OCI-LY7 (cell line): ENCODE results near the gene DAP. TPM values are rescaled to one million over a fixed set of nuclear protein-coding genes. Genes with fewer than 3 reads are reported as not detected.

Experiments
- BruUV-seq: library from RNA; stranded (reverse); fragments of 400-500 nt; replicated peaks from 2 replicates; lab custom pipeline; 2021; lab: Mats Ljungman, UMichigan
- CTCF ChIA-PET: fragments of 300-600 bp; sonication (Branson Sonifier 250); formaldehyde crosslinking; loops from one replicate; lab custom pipeline; 2022; ENCODE audit warnings: antibody characterized with exemption; ENCODE audit not compliant: unreplicated experiment; lab: Charles Lee
- POLR2A ChIA-PET: fragments of 300-600 bp; sonication (Branson Sonifier 250); formaldehyde crosslinking; loops from one replicate; lab custom pipeline; 2022; ENCODE audit warnings: antibody characterized with exemption; lab: Charles Lee
- DNase-seq: peaks from one replicate; pipeline ENCODE4 v3.0.0-alpha.2; 2015; ENCODE audit warnings: low spot score
- H2AFZ ChIP-seq: fragments of 200-600 bp; sonication (generic), shearing (Covaris generic); 2 replicates; pipeline ENCODE4 v1.6.1; 2014; ENCODE audit warnings: mild to moderate bottlenecking, antibody characterized with exemption, low read length, moderate library complexity
- H3K27ac ChIP-seq: fragments of 200-600 bp; sonication (generic); 2 replicates; pipeline ENCODE4 v1.5.1; 2014; ENCODE audit warnings: mixed run types, low read depth, mild to moderate bottlenecking, moderate library complexity, low read length, inconsistent platforms; ENCODE audit not compliant: poor library complexity, severe bottlenecking
- H3K36me3 ChIP-seq: fragments of 200-600 bp; sonication (generic); 2 replicates; pipeline ENCODE4 v1.6.1; 2014; ENCODE audit warnings: mild to moderate bottlenecking, antibody characterized with exemption, low read length, moderate library complexity, mixed read lengths; ENCODE audit not compliant: insufficient read depth
- H3K4me1 ChIP-seq: fragments of 200-600 bp; sonication (generic); 2 replicates; pipeline ENCODE4 v1.5.1; 2014; ENCODE audit warnings: mild to moderate bottlenecking, low read length; ENCODE audit not compliant: insufficient read depth, poor library complexity, severe bottlenecking
- H3K4me2 ChIP-seq: fragments of 200-600 bp; sonication (generic); 2 replicates; pipeline ENCODE4 v1.6.1; 2014; ENCODE audit warnings: mild to moderate bottlenecking, low read length
- H3K4me3 ChIP-seq: fragments of 200-600 bp; sonication (generic); 2 replicates; pipeline ENCODE4 v1.5.1; 2014; ENCODE audit warnings: mild to moderate bottlenecking, low read depth, low read length; ENCODE audit not compliant: poor library complexity, severe bottlenecking
- H3K79me2 ChIP-seq: fragments of 200-600 bp; sonication (generic); 2 replicates; pipeline ENCODE4 v1.6.1; 2016; ENCODE audit warnings: low read depth, mild to moderate bottlenecking, low read length, moderate library complexity, mixed read lengths; ENCODE audit not compliant: insufficient read depth
- H3K9me2 ChIP-seq: fragments of 200-600 bp; sonication (generic); 2 replicates; pipeline ENCODE4 v1.6.1; 2016; ENCODE audit warnings: mild to moderate bottlenecking, low read length, mixed read lengths; ENCODE audit not compliant: insufficient read depth
- H3K9me3 ChIP-seq: fragments of 200-600 bp; sonication (generic); 2 replicates; pipeline ENCODE4 v1.6.1; 2014; ENCODE audit warnings: mild to moderate bottlenecking, mixed run types, low read length, mixed read lengths
- H4K20me1 ChIP-seq: fragments of 200-600 bp; sonication (generic); 2 replicates; pipeline ENCODE4 v1.6.1; 2014; ENCODE audit warnings: mild to moderate bottlenecking, antibody characterized with exemption, low read length, moderate library complexity, mixed read lengths; ENCODE audit not compliant: insufficient read depth
- EZH2phosphoT487 ChIP-seq: fragments of 200-600 bp; sonication (generic); IDR thresholded peaks from 2 replicates; pipeline ENCODE4 v1.6.1; 2018; ENCODE audit warnings: low read depth, borderline replicate concordance, mild to moderate bottlenecking, mixed run types, antibody characterized with exemption, low read length, moderate library complexity, mixed read lengths
- intact Hi-C: fragments of 100-400 bp; cut with micrococcal nuclease; formaldehyde crosslinking; loops from one replicate; pipeline ENCODE4 v1.10.0; 2022; ENCODE audit not compliant: unreplicated experiment
- total RNA-seq, 2 experiments: library from RNA; depleted of rRNA in 1 of 2; stranded (reverse); fragments of >200 nt in 1 of 2; shearing (Covaris generic) in 1 of 2; gene quantifications; 2 replicates each; pipeline ENCODE4 v1.2.3, GENCODE V29; 2014 to 2022
- TF ChIP-seq, protein P1 (sequence below): fragments of 200-600 bp; sonication (generic); conservative IDR thresholded peaks from 2 replicates; pipeline ENCODE4 v1.5.1; 2014; ENCODE audit warnings: mild to moderate bottlenecking, antibody characterized with exemption, low read length, moderate library complexity, mixed read lengths

Gene DAP
- total RNA-seq, 2 experiments from 2014 or later = 21.5 to 96.1 TPM

DNA sequence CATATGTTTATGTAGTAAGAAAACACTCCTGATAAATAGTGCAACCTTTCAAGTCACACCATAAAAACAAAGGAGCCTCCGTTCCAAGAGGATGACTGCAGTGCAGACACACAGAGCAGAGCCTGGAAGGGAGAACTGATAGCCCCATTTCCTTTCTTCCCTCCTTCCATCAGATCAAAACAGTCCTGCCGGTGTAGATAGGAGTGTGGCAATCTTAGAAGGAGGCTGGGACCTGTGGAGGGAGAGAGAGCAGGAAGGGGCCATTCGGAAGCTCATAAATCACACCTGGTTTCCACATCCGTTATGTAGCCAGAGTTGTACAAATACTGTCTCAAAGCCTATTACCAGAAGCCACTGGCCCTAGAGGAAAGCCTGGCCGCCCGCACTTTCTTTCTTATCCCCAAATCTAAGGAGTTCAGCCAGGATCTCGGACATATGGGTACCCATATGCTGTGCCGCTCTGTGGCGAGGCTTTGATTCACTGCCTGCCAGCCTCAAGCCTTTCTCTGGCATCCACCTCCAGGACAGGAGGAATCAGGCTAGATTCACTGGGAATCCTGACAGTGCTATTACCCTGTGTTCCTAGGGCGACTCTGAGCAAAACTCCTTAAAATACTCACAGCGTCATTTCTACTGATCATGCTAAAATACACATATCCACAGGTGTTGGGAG is 26.9 kb downstream of the DAP start:
- DNase-seq = no peak
- intact Hi-C loops = no loop called here
- BruUV-seq = no TSS peak
- Histone ChIP-seq H2AFZ (no peak overlapping the region), H3K9me3 (no peaks in the 10 kb centered on the region), H3K27ac (no peak overlapping the region), H3K79me2 (no peaks in the 10 kb centered on the region), H3K36me3 (peaks cover 53% of the 10 kb centered on the region), H4K20me1 (no peaks in the 10 kb centered on the region), H3K9me2 (no peaks in the 10 kb centered on the region), H3K4me1 (peaks cover 18% of the 10 kb centered on the region), H3K4me2 (no peak overlapping the region), H3K4me3 (no peak overlapping the region)
- POLR2A ChIA-PET = interaction anchor here (0.9 to 1.0 kb wide), 2 partner anchors 11 to 90 kb away, joined by 3 to 4 read pairs; no protein-coding TSS in a partner anchor
- TF ChIP-seq EZH2phosphoT487 = no peak
- TF ChIP-seq, protein P1, sequence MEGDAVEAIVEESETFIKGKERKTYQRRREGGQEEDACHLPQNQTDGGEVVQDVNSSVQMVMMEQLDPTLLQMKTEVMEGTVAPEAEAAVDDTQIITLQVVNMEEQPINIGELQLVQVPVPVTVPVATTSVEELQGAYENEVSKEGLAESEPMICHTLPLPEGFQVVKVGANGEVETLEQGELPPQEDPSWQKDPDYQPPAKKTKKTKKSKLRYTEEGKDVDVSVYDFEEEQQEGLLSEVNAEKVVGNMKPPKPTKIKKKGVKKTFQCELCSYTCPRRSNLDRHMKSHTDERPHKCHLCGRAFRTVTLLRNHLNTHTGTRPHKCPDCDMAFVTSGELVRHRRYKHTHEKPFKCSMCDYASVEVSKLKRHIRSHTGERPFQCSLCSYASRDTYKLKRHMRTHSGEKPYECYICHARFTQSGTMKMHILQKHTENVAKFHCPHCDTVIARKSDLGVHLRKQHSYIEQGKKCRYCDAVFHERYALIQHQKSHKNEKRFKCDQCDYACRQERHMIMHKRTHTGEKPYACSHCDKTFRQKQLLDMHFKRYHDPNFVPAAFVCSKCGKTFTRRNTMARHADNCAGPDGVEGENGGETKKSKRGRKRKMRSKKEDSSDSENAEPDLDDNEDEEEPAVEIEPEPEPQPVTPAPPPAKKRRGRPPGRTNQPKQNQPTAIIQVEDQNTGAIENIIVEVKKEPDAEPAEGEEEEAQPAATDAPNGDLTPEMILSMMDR = no peak
- CTCF ChIA-PET = no interaction called here

DNA sequence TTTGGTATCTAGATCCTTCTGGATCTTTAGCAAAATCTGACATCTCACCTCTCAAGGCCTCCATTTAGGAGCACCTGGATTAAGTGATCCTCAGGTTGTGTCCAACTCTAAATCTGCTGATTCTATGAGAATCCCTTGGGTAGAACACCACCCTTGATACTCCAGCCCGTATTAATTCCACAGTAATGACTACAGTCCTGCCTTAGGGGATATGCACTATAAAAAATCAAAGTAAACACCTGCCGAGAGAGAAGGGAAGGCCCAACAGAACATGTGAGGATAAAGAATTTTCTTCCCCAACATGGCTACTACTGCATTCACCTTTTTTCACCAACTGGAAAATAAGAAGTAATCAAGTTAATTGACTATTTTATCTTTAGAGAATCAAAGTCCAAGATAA is 27.6 kb downstream of the DAP start:
- Histone ChIP-seq H3K36me3 (peaks cover 48% of the 10 kb centered on the region), H3K4me2 (no peak overlapping the region), H3K79me2 (no peaks in the 10 kb centered on the region), H3K4me1 (peaks cover 18% of the 10 kb centered on the region), H3K9me2 (no peaks in the 10 kb centered on the region), H3K27ac (no peak overlapping the region), H2AFZ (no peak overlapping the region), H3K4me3 (no peak overlapping the region), H4K20me1 (no peaks in the 10 kb centered on the region), H3K9me3 (no peaks in the 10 kb centered on the region)
- no peak for TF ChIP-seq EZH2phosphoT487
- TF ChIP-seq, protein P1 = no peak
- intact Hi-C loops = no loop called here
- ChIA-PET POLR2A (no interaction called here), CTCF (no interaction called here)
- no TSS peak for BruUV-seq
- DNase-seq = no peak

DNA sequence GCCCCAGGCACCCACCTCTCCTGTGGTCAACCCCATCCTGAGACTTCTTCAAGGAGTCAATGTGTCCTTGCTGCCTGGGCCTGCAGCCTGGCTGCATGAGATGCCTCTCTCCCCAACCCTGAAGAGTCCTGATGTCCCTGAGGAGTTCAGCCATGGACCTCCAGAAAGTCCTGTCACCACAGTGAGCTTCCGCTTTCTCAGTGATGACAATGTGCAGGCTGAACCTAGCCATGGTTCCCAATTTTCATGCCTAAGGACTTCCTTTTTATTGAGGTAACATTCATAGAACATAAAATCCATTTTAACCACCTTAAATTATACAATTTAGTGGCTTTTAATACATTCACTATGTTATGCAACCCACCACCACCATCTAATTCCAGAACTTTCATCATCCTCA is 29.1 kb downstream of the DAP start:
- Histone ChIP-seq H3K36me3 (peaks cover 37% of the 10 kb centered on the region), H4K20me1 (no peaks in the 10 kb centered on the region), H3K4me2 (no peak overlapping the region), H3K27ac (no peak overlapping the region), H3K9me3 (no peaks in the 10 kb centered on the region), H3K4me3 (no peak overlapping the region), H3K9me2 (no peaks in the 10 kb centered on the region), H2AFZ (no peak overlapping the region), H3K4me1 (peaks cover 23% of the 10 kb centered on the region), H3K79me2 (no peaks in the 10 kb centered on the region)
- no peak for DNase-seq
- ChIA-PET CTCF (no interaction called here), POLR2A (interaction anchor here (0.9 kb wide), 1 partner anchor 130 kb away, joined by 3 read pairs; no protein-coding TSS in a partner anchor)
- TF ChIP-seq EZH2phosphoT487 = no peak
- TF ChIP-seq, protein P1 = no peak
- no TSS peak for BruUV-seq
- intact Hi-C loops = no loop called here
